CD4-positive, CD25-positive, alpha-beta regulatory T cell (primary cell): ENCODE data around the gene CAPZB. TPM values are rescaled to one million over a fixed set of nuclear protein-coding genes. Genes with fewer than 3 reads are reported as not detected.

ENCODE experiments used
- ATAC-seq, 2 donors: fragments of 150-1000 bp; cut with Tn5 transposase; one replicate each; pipeline ENCODE4 v1.10.0; 2021; ENCODE audit warnings: low read depth in 2 of 2, moderate number of reproducible peaks in 2 of 2, moderate library complexity in 1 of 2
- DNase-seq, 3 donors: peaks; one replicate each; pipeline versions ENCODE4 v3.0.0 to v3.0.0-alpha.2; 2012 to 2022; ENCODE audit warnings: mixed read lengths in 1 of 3
- H3K27ac ChIP-seq: one replicate; pipeline ENCODE4 v1.7.0; 2013; ENCODE audit warnings: mild to moderate bottlenecking, low read length; ENCODE audit not compliant: insufficient read depth, poor library complexity, severe bottlenecking
- H3K27me3 ChIP-seq: one replicate; pipeline ENCODE4 v1.7.0; 2013; ENCODE audit warnings: low read length; ENCODE audit not compliant: control insufficient read depth, insufficient read depth
- H3K36me3 ChIP-seq: one replicate; pipeline ENCODE4 v1.7.0; 2013; ENCODE audit warnings: mild to moderate bottlenecking, low read length, moderate library complexity; ENCODE audit not compliant: control insufficient read depth, insufficient read depth
- H3K4me1 ChIP-seq: 2 replicates; pipeline ENCODE4 v1.7.0; 2013; ENCODE audit warnings: mild to moderate bottlenecking, low read length; ENCODE audit not compliant: insufficient read depth, control insufficient read depth, poor library complexity, severe bottlenecking
- H3K4me3 ChIP-seq: one replicate; pipeline ENCODE4 v1.7.0; 2013; ENCODE audit warnings: low read depth, mild to moderate bottlenecking, low read length, moderate library complexity
- H3K9me3 ChIP-seq, 2 experiments: 1 replicate in 1 of 2; 2 replicates in 1 of 2; pipeline ENCODE4 v1.7.0; 2013; ENCODE audit warnings: low read length in 2 of 2, mild to moderate bottlenecking in 1 of 2, moderate library complexity in 1 of 2; ENCODE audit not compliant: control insufficient read depth in 2 of 2
- H3K27ac Mint-ChIP-seq, 3 donors: one replicate each; pipeline ENCODE4 v1.8.0; 2020 to 2022; ENCODE audit warnings: mild to moderate bottlenecking in 3 of 3, mixed read lengths in 3 of 3, moderate library complexity in 2 of 3
- H3K27me3 Mint-ChIP-seq: one replicate; pipeline ENCODE4 v1.8.0; 2022; ENCODE audit warnings: mild to moderate bottlenecking, mixed read lengths
- H3K36me3 Mint-ChIP-seq: one replicate; pipeline ENCODE4 v1.8.0; 2020; ENCODE audit warnings: mixed read lengths
- H3K4me1 Mint-ChIP-seq, 4 donors: one replicate each; pipeline ENCODE4 v1.8.0; 2020 to 2022; ENCODE audit warnings: mixed read lengths in 4 of 4, mild to moderate bottlenecking in 1 of 4
- H3K4me3 Mint-ChIP-seq, 4 donors: one replicate each; pipeline ENCODE4 v1.8.0; 2020 to 2022; ENCODE audit warnings: mild to moderate bottlenecking in 4 of 4, mixed read lengths in 4 of 4, moderate library complexity in 3 of 4
- H3K9me3 Mint-ChIP-seq, 7 donors: one replicate each; pipeline ENCODE4 v1.8.0; 2020 to 2022; ENCODE audit warnings: mixed read lengths in 7 of 7, mild to moderate bottlenecking in 3 of 7, moderate library complexity in 2 of 7
- polyA plus RNA-seq, 4 donors: library from polyadenylated mRNA; unstranded; fragments of 300-500 nt; fragmentation: Illumina TruSeq; gene quantifications; one replicate each; pipeline ENCODE4 v1.2.3, GENCODE V29; 2021
- total RNA-seq: library from RNA; stranded (reverse); gene quantifications from one replicate; pipeline ENCODE4 v1.2.3, GENCODE V29; 2022

CAPZB gene
- total and polyA plus RNA-seq, 5 donors from 2014 or later = 372 to 588 (median 462) TPM

DNA sequence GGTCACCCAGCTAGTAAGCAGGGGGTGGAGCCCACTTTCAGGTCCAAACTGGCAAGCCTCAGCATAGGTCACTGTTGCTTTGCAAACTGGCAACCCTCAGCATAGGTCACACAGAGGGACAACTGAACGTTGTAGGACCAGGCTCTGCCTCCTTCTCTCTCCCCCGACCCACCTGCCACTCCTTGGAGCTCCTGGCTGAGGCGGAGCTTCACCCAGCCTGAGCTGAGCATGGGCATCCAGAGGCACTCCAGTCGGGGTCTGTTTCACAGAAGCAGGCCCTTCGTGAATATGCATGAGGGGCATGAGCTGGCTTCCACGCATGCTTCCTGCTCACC lies 24.2 kb downstream of the CAPZB start:
- Histone ChIP-seq H3K4me3 (peak overlapping the region; percentile 4), H3K4me1 (peaks cover 97% of the 10 kb centered on the region), H3K36me3 (peaks cover 3% of the 10 kb centered on the region), H3K27ac (peak overlapping the region; percentile 79), H3K27me3 (no peaks in the 10 kb centered on the region), H3K9me3 (no peaks in the 10 kb centered on the region)
- Mint-ChIP-seq H3K27ac (peak overlapping the region; percentile 51 to 92 (median 75)), H3K4me3 (peak overlapping the region in 1 of 4 donors; percentile 50), H3K9me3 (no peaks in the 10 kb centered on the region), H3K36me3 (peaks cover 29% of the 10 kb centered on the region), H3K27me3 (no peaks in the 10 kb centered on the region), H3K4me1 (peaks cover 29 to 97% (median 61%) of the 10 kb centered on the region in 4 donors)
- no peak for ATAC-seq
- no peak for DNase-seq

DNA sequence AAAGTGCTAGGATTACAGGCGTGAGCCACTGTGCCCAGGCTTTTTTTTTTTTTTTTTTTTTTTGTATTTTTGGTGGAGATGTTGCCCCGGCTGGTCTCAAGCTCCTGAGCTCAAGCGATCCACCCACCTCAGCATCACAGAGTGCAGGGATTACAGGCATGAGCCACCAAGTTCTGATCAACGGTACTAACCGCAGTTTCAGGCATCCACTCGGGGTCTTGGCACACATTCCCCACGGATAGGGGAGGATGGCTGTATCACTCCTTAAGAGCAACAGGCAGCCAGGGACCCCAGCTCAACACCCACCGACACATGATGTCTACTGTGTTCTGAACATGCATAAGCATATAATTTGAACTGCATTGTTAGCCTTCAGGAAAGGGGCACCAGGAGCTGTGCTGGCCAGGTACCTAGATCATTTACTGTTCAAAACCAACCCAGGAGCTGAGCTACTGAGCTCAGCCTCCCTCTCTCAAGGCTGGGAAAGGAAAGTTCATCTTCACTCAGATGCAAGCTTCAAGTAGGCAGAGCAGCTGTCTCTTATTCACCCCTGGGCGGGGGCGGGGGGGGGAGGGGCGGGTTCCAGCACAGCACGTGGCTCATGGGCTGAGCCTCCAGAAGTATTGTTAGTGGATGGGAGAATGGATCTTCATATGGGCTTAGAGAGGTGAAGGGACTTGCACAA lies 24.7 kb downstream of the CAPZB start:
- peak overlapping the region in 3 of 4 donors; percentile 61 to 84 (median 64) for H3K4me3 Mint-ChIP-seq
- no peaks in the 10 kb centered on the region for H3K9me3 Mint-ChIP-seq
- ATAC-seq (no peak), DNase-seq (no peak)
- no peaks in the 10 kb centered on the region for H3K27me3 ChIP-seq
- H3K4me1 Mint-ChIP-seq = peaks cover 32 to 97% (median 62%) of the 10 kb centered on the region in 4 donors
- H3K36me3 Mint-ChIP-seq = peaks cover 29% of the 10 kb centered on the region
- H3K27ac Mint-ChIP-seq = peak overlapping the region; percentile 75 to 96 (median 93)
- H3K4me3 ChIP-seq = no peak overlapping the region
- H3K27ac ChIP-seq = no peak overlapping the region
- peaks cover 96% of the 10 kb centered on the region for H3K4me1 ChIP-seq
- H3K36me3 ChIP-seq = no peaks in the 10 kb centered on the region
- H3K27me3 Mint-ChIP-seq = no peaks in the 10 kb centered on the region
- no peaks in the 10 kb centered on the region for H3K9me3 ChIP-seq

DNA sequence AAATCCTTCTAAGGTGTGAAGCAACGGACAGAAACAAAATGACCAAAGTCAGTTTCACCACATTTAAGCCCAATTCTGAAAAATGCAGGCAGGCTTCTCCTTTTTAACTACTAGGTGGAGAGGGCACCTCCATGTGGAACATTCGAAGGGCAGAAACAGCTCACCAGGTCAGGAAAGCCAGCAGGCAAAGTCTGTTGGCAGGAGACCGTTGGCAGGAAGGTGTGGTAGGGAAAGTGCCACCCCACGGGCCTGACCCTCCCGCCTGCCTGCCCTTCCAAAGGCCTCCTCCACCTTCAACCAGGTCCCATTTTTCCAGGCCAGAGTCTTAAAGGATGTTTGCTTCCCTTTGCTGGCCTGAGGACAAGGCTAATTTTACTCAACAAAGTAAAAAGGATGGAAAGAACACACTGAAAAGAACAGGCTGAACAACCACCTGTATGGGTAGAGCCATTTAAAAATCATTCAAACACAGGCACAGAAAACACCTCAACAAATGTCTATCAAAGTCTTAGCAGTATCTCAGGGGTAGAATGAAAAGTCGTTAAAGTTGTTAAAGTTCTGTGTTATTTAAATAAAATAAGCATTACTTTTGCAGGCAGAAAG lies 26.4 kb downstream of the CAPZB start:
- DNase-seq = no peak
- no peak for ATAC-seq
- Mint-ChIP-seq H3K4me1 (peaks cover 41 to 98% (median 63%) of the 10 kb centered on the region in 4 donors), H3K27ac (peak overlapping the region; percentile 85 to 93 (median 86)), H3K27me3 (no peaks in the 10 kb centered on the region), H3K36me3 (peaks cover 24% of the 10 kb centered on the region), H3K9me3 (no peaks in the 10 kb centered on the region), H3K4me3 (peak overlapping the region in 3 of 4 donors; percentile 73 to 85 (median 84))
- Histone ChIP-seq H3K9me3 (no peaks in the 10 kb centered on the region), H3K4me3 (peak overlapping the region; percentile 59), H3K27ac (peak overlapping the region; percentile 65), H3K27me3 (no peaks in the 10 kb centered on the region), H3K4me1 (peaks cover 98% of the 10 kb centered on the region), H3K36me3 (no peaks in the 10 kb centered on the region)

DNA sequence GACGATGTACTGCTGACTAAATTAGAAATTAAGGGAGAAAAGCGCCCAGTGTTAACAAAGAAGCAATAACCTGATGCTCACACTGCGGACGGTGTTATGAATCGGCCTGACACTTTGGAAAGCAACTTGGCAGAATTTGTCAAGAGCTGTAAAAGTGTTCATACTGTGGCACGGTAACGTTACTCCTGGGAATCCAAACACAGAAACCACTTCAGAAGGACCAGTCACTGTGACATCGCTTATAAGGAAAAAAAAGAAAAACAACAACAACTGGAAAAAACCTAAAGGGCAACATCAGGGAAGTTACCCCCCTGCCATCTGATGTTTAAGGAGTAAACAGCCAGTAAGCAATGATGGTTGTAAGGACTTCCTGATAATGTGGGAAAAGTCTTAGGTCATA lies 27.7 kb downstream of the CAPZB start:
- Mint-ChIP-seq H3K27me3 (no peaks in the 10 kb centered on the region), H3K4me3 (peak overlapping the region in 3 of 4 donors; percentile 0 to 55 (median 28)), H3K36me3 (peaks cover 20% of the 10 kb centered on the region), H3K4me1 (peaks cover 34 to 98% (median 59%) of the 10 kb centered on the region in 4 donors), H3K27ac (peak overlapping the region; percentile 59 to 85 (median 66)), H3K9me3 (no peaks in the 10 kb centered on the region)
- no peak for ATAC-seq
- Histone ChIP-seq H3K4me3 (peak overlapping the region; percentile 9), H3K27ac (no peak overlapping the region), H3K9me3 (no peaks in the 10 kb centered on the region), H3K4me1 (peaks cover 89% of the 10 kb centered on the region), H3K36me3 (no peaks in the 10 kb centered on the region), H3K27me3 (no peaks in the 10 kb centered on the region)
- no peak for DNase-seq

DNA sequence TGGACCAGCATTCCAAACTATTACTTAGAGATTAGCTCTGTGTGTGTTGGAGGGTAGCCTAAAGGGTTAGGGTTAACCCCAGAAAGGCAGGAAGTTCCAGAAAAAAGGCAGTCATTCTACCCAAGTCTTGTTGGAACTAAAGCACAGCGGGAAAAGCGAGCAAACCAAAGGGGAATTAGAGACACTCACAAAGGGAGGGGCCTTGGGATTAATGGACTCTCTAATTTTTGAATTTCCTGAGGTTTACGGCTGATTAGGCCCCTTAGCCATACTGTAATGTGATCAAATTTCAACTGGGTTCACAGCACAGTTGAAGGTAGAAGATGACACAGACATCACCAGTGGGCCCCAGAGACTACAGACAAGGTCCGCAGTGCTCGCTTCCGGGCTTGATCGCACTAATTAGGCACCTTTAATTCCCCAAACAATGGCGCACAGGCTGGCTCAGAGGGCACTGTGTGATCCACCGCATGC lies 28.3 kb downstream of the CAPZB start:
- no peaks in the 10 kb centered on the region for H3K27me3 ChIP-seq
- Mint-ChIP-seq H3K27me3 (no peaks in the 10 kb centered on the region), H3K4me1 (peaks cover 34 to 100% (median 63%) of the 10 kb centered on the region in 4 donors), H3K9me3 (no peaks in the 10 kb centered on the region), H3K27ac (peak overlapping the region; percentile 59 to 85 (median 66)), H3K36me3 (peaks cover 20% of the 10 kb centered on the region), H3K4me3 (peak overlapping the region; percentile 0 to 65 (median 48))
- H3K4me1 ChIP-seq = peaks cover 89% of the 10 kb centered on the region
- ATAC-seq = no peak
- DNase-seq = no peak
- H3K4me3 ChIP-seq = no peak overlapping the region
- H3K27ac ChIP-seq = no peak overlapping the region
- H3K9me3 ChIP-seq = no peaks in the 10 kb centered on the region
- no peaks in the 10 kb centered on the region for H3K36me3 ChIP-seq

DNA sequence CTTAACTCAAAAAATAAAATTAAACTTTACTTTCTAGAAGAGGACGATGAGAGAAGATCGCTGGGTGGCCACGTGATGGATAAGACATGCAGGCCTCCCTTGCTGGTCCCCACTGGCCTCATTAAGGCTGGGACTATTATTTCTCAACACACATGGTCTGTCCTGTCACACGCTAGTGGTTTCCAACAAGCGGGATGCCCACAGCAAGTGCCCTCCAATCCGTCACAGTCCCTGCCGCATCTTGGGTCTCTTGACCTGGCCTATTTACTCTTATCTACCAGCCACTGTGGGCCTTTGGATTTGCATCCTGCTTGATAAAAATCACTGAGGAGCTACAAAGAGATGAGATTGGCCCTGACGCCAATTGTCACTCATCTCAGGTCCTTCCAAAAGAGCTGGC lies 30.0 kb downstream of the CAPZB start:
- H3K4me1 Mint-ChIP-seq = peaks cover 34 to 99% (median 72%) of the 10 kb centered on the region in 4 donors
- no peak for ATAC-seq
- no peaks in the 10 kb centered on the region for H3K9me3 ChIP-seq
- DNase-seq = no peak
- peak overlapping the region in 3 of 4 donors; percentile 52 to 72 (median 68) for H3K4me3 Mint-ChIP-seq
- H3K9me3 Mint-ChIP-seq = no peaks in the 10 kb centered on the region
- H3K27me3 Mint-ChIP-seq = no peaks in the 10 kb centered on the region
- H3K36me3 Mint-ChIP-seq = peaks cover 20% of the 10 kb centered on the region
- H3K27me3 ChIP-seq = no peaks in the 10 kb centered on the region
- no peaks in the 10 kb centered on the region for H3K36me3 ChIP-seq
- H3K27ac ChIP-seq = no peak overlapping the region
- peak overlapping the region; percentile 76 to 88 (median 84) for H3K27ac Mint-ChIP-seq
- H3K4me1 ChIP-seq = peaks cover 78% of the 10 kb centered on the region
- H3K4me3 ChIP-seq = peak overlapping the region; percentile 14

DNA sequence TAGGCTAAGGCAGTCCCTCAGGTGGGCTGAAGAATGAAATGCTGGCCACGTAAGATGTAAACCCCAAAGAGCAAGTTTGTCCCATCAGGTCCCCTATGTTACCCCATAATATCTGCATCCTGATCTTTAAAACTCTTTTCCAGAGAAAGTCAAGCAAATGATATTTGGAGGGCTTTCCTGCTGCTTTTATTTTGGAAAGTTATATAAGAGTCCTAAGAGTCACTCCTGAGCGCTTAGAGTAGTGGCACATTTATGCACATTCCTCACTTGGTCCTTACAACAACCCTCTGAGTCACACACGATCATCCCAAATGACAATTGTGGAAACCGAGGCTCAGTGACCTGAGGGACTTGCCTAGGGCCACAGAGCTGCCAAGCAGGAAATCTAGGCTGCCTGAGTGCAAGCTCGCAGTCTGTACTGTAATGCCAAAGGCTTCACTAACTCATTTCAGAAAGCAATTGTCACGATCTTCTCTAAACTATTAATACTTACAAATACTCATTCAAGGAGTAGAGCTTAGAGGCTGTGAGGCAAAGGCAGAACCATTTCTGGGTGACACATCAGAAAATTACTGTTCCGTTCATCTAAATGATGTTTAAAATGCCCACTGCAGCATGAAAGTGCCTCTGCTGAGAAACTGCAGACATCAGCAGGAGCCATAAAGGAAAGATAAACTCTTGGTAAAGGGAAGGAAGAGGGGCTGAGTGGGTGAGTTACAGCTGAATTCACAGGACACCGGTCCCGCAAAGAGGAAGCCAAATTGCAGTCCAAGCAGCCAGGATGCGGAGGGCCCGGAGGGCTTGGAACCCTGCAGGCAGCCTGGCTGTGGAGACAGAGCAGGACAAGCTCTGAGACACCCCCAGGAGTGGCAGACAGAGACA lies 30.8 kb downstream of the CAPZB start:
- Mint-ChIP-seq H3K36me3 (peaks cover 16% of the 10 kb centered on the region), H3K4me3 (peak overlapping the region in 3 of 4 donors; percentile 48 to 78 (median 52)), H3K9me3 (no peaks in the 10 kb centered on the region), H3K27me3 (no peaks in the 10 kb centered on the region), H3K4me1 (peaks cover 29 to 97% (median 71%) of the 10 kb centered on the region in 4 donors), H3K27ac (peak overlapping the region; percentile 68 to 84 (median 76))
- no peaks in the 10 kb centered on the region for H3K27me3 ChIP-seq
- DNase-seq = no peak
- peak overlapping the region; percentile 4 for H3K4me3 ChIP-seq
- peaks cover 3% of the 10 kb centered on the region for H3K36me3 ChIP-seq
- no peak overlapping the region for H3K27ac ChIP-seq
- H3K9me3 ChIP-seq = no peaks in the 10 kb centered on the region
- peak in 1 of 2 donors; percentile 24 for ATAC-seq
- peaks cover 72% of the 10 kb centered on the region for H3K4me1 ChIP-seq
